ENCODE results near the gene SCT. TPM values are rescaled to one million over a fixed set of nuclear protein-coding genes. Genes with fewer than 3 reads are reported as not detected.

Gene SCT
- total RNA-seq, 1 experiment from 2014 or later: not detected

- ChIA-PET CTCF (interaction anchor here (0.8 kb wide), 1 partner anchor 56 kb away, joined by 3 read pairs; no protein-coding TSS in a partner anchor), POLR2A (interaction anchor here (0.5 kb wide), 1 partner anchor 99 kb away, joined by 8 read pairs; no protein-coding TSS in a partner anchor)
- Histone ChIP-seq H3K9me3 (ENCODE audit: control insufficient read depth, insufficient read depth, low read depth, low read length) (no peaks in the 10 kb centered on the region), H3K4me3 (ENCODE audit: low read depth in 2 of 2, low read length in 2 of 2) (no peak overlapping the region), H3K27me3 (ENCODE audit: control insufficient read depth, insufficient read depth, low read length) (no peaks in the 10 kb centered on the region), H3K4me1 (ENCODE audit: control insufficient read depth, insufficient read depth, low read length) (peaks cover 40% of the 10 kb centered on the region), H3K27ac (ENCODE audit: low read length) (peak overlapping the region; percentile 23; the same call in 1 of the 2 replicates), H3K36me3 (ENCODE audit: control insufficient read depth, insufficient read depth, low read length) (peaks cover 25% of the 10 kb centered on the region)
- intact Hi-C loops (cut with micrococcal nuclease; ENCODE audit: unreplicated experiment): no loop called here
- ATAC-seq (peak; percentile 11), DNase-seq (ENCODE audit: low read depth, low spot score) (no peak)
- no TSS peak for BruUV-seq (replicated peaks)
- in situ Hi-C loops (cut with HindIII; ENCODE audit: low pct_unique_long_range_greater_than_20kb, low sequenced_read_pairs): no loop called here
- TF ChIP-seq CTCF (IDR thresholded peaks at IDR 0.05) (no peak), POLR2AphosphoS5 (IDR thresholded peaks at IDR 0.05; ENCODE audit: low read depth, low read length) (no peak), TCF7L2 (IDR thresholded peaks at IDR 0.05; ENCODE audit: low read depth, low read length) (no peak), REST (IDR thresholded peaks at IDR 0.05; ENCODE audit: insufficient read depth in 1 of 2, low read depth in 2 of 2, low read length in 1 of 2) (no peak), SIN3A (IDR thresholded peaks at IDR 0.05; ENCODE audit: borderline replicate concordance, insufficient read depth, low read depth, low read length) (0 out of 2 replicates have a peak, but pooled peaks have one; percentile 52)
These were observed 14.6 kb downstream of the SCT start for GRCh38 chr11:612201-612960.

- Histone ChIP-seq H3K27me3 (ENCODE audit: control insufficient read depth, insufficient read depth, low read length) (no peaks in the 10 kb centered on the region), H3K4me3 (ENCODE audit: low read depth in 2 of 2, low read length in 2 of 2) (no peak overlapping the region), H3K9me3 (ENCODE audit: control insufficient read depth, insufficient read depth, low read depth, low read length) (no peaks in the 10 kb centered on the region), H3K27ac (ENCODE audit: low read length) (no peak overlapping the region), H3K36me3 (ENCODE audit: control insufficient read depth, insufficient read depth, low read length) (peaks cover 31% of the 10 kb centered on the region), H3K4me1 (ENCODE audit: control insufficient read depth, insufficient read depth, low read length) (peaks cover 34% of the 10 kb centered on the region)
- intact Hi-C loops (cut with micrococcal nuclease; ENCODE audit: unreplicated experiment) (no loop called here), in situ Hi-C loops (cut with HindIII; ENCODE audit: low pct_unique_long_range_greater_than_20kb, low sequenced_read_pairs) (no loop called here)
- TSS peak; percentile 27 for BruUV-seq (replicated peaks)
- ChIA-PET CTCF (no interaction called here), POLR2A (interaction anchor here (0.5 kb wide), 1 partner anchor 100 kb away, joined by 8 read pairs; no protein-coding TSS in a partner anchor)
- TF ChIP-seq REST (IDR thresholded peaks at IDR 0.05; ENCODE audit: insufficient read depth in 1 of 2, low read depth in 2 of 2, low read length in 1 of 2) (no peak), CTCF (IDR thresholded peaks at IDR 0.05) (no peak), TCF7L2 (IDR thresholded peaks at IDR 0.05; ENCODE audit: low read depth, low read length) (no peak), POLR2AphosphoS5 (IDR thresholded peaks at IDR 0.05; ENCODE audit: low read depth, low read length) (no peak; the same call in 1 of the 2 replicates), SIN3A (IDR thresholded peaks at IDR 0.05; ENCODE audit: borderline replicate concordance, insufficient read depth, low read depth, low read length) (no peak)
- no peak for ATAC-seq
- DNase-seq (ENCODE audit: low read depth, low spot score): no peak
These were observed 15.7 kb downstream of the SCT start for GRCh38 chr11:611001-611996.

Data from Panc1 (cell line).